ENCODE measurements around the gene WFDC6.

Gene WFDC6

GRCh38 chr20:45515147-45515913 is 24.0 kb downstream of the WFDC6 start, which contains the start of gene SPINT3:
TSS of gene SPINT3 (minus strand) at chr20:45515622. CDS start at chr20:45515608, 14 bp downstream.
- no peak for DNase-seq

GRCh38 chr20:45510242-45510862 is 28.9 kb downstream of the WFDC6 start:
- peak; percentile 1 for DNase-seq

GRCh38 chr20:45509091-45509490 is 30.2 kb downstream of the WFDC6 start:
- no peak for DNase-seq

GRCh38 chr20:45508068-45508886 is 31.0 kb downstream of the WFDC6 start:
- no peak for DNase-seq

GRCh38 chr20:45507011-45507820 is 32.1 kb downstream of the WFDC6 start:
- DNase-seq, result no peak

- DNase-seq, result no peak
These were observed 32.9 kb downstream of the WFDC6 start for GRCh38 chr20:45506398-45506797.

GRCh38 chr20:45503403-45503802 is 35.9 kb downstream of the WFDC6 start:
- no peak for DNase-seq

GRCh38 chr20:45502561-45502960 is 36.7 kb downstream of the WFDC6 start:
- no peak for DNase-seq

- DNase-seq, result no peak
These were observed 37.7 kb downstream of the WFDC6 start for GRCh38 chr20:45501600-45501999.

- DNase-seq, result no peak
These were observed 39.3 kb downstream of the WFDC6 start for GRCh38 chr20:45500022-45500421.

- no peak for DNase-seq
These were observed 41.2 kb downstream of the WFDC6 start for GRCh38 chr20:45497971-45498494.

GRCh38 chr20:45496166-45496565 is 43.1 kb downstream of the WFDC6 start:
- DNase-seq, result no peak

- DNase-seq, result no peak
These were observed 43.8 kb downstream of the WFDC6 start for GRCh38 chr20:45495501-45495941.

GRCh38 chr20:45489083-45489531 is 50.2 kb downstream of the WFDC6 start:
- no peak for DNase-seq

GRCh38 chr20:45487231-45487635 is 52.0 kb downstream of the WFDC6 start:
- no peak for DNase-seq

- no peak for DNase-seq
These were observed 53.9 kb downstream of the WFDC6 start for GRCh38 chr20:45485388-45485787.

GRCh38 chr20:45484676-45485075 is 54.6 kb downstream of the WFDC6 start:
- DNase-seq, result no peak
